GM12865 (cell line): ENCODE data around the gene ERCC8.

Experiments used
- DNase-seq: peaks from one replicate; pipeline ENCODE4 v3.0.0; 2010; ENCODE audit warnings: low read depth
- H3K4me3 ChIP-seq: 2 replicates; pipeline ENCODE4 v1.5.1; 2011; ENCODE audit warnings: mild to moderate bottlenecking, low read depth, low read length, control low read depth
- CTCF ChIP-seq: IDR thresholded peaks from 2 replicates; pipeline ENCODE4 v1.5.1; 2011; ENCODE audit warnings: low read length, control low read depth, low read depth, inconsistent platforms; ENCODE audit not compliant: insufficient read depth; ENCODE audit errors: missing control alignments

Gene ERCC8

GRCh38 chr5:60829490-60830266 is 115.2 kb downstream of the ERCC8 start:
- DNase-seq = peak; percentile 16
- no peak overlapping the region for H3K4me3 ChIP-seq
- no peak for TF ChIP-seq CTCF

GRCh38 chr5:60827201-60827600 is 117.7 kb downstream of the ERCC8 start:
- no peak overlapping the region for H3K4me3 ChIP-seq
- TF ChIP-seq CTCF = no peak
- no peak for DNase-seq

- TF ChIP-seq CTCF = no peak
- DNase-seq = peak; percentile 70
- H3K4me3 ChIP-seq = no peak overlapping the region
Observed at GRCh38 chr5:60826653-60827052, 118.2 kb downstream of the ERCC8 start.
